Neuronal stem cell (in vitro differentiated cells): Measurements from ENCODE around the gene CADPS.

ENCODE experiments used
- DNase-seq: peaks from one replicate; pipeline ENCODE4 v3.0.0-alpha.2; 2013; ENCODE audit warnings: low spot score
- H2AFZ ChIP-seq: one replicate; pipeline ENCODE4 v1.6.1; 2013; ENCODE audit warnings: mild to moderate bottlenecking, low read length, inconsistent platforms
- H2AK5ac ChIP-seq: 2 replicates; pipeline ENCODE4 v1.6.1; 2013; ENCODE audit warnings: low read depth, mild to moderate bottlenecking, inconsistent platforms, low read length, moderate library complexity, mixed read lengths
- H2BK120ac ChIP-seq: 2 replicates; pipeline ENCODE4 v1.6.1; 2013; ENCODE audit warnings: low read depth, mild to moderate bottlenecking, inconsistent platforms, low read length, moderate library complexity, mixed read lengths
- H2BK12ac ChIP-seq: one replicate; pipeline ENCODE4 v1.6.1; 2013; ENCODE audit warnings: low read length, inconsistent platforms
- H2BK15ac ChIP-seq: 2 replicates; pipeline ENCODE4 v1.6.1; 2013; ENCODE audit warnings: mild to moderate bottlenecking, low read length, inconsistent platforms, mixed read lengths
- H2BK5ac ChIP-seq: one replicate; pipeline ENCODE4 v1.6.1; 2013; ENCODE audit warnings: inconsistent platforms, mild to moderate bottlenecking, low read length, moderate library complexity
- H3K14ac ChIP-seq: one replicate; pipeline ENCODE4 v1.6.1; 2013; ENCODE audit warnings: low read length, inconsistent platforms
- H3K18ac ChIP-seq: 2 replicates; pipeline ENCODE4 v1.6.1; 2013; ENCODE audit warnings: low read length, inconsistent platforms
- H3K23ac ChIP-seq: 2 replicates; pipeline ENCODE4 v1.6.1; 2013; ENCODE audit warnings: low read depth, mild to moderate bottlenecking, mixed read lengths, low read length, inconsistent platforms; ENCODE audit not compliant: poor library complexity
- H3K27ac ChIP-seq: replicated peaks from 3 replicates; pipeline ENCODE4 v1.5.1; 2013; ENCODE audit warnings: low read length, inconsistent platforms
- H3K27me3 ChIP-seq, 3 experiments: 2 replicates each; pipeline ENCODE4 v1.6.1; 2013; ENCODE audit warnings: low read length in 3 of 3, mild to moderate bottlenecking in 2 of 3, inconsistent platforms in 1 of 3, low read depth in 1 of 3, mixed read lengths in 1 of 3, moderate library complexity in 1 of 3; ENCODE audit not compliant: control insufficient read depth in 3 of 3, insufficient read depth in 3 of 3
- H3K36me3 ChIP-seq, 2 donors: replicated peaks in 1 of 2; 2 replicates each; pipeline ENCODE4 v1.6.1; 2013; ENCODE audit warnings: low read length in 2 of 2; ENCODE audit not compliant: control insufficient read depth in 2 of 2, insufficient read depth in 2 of 2
- H3K4ac ChIP-seq: 2 replicates; pipeline ENCODE4 v1.6.1; 2013; ENCODE audit warnings: inconsistent platforms, mild to moderate bottlenecking, low read length, moderate library complexity
- H3K4me1 ChIP-seq, 2 donors: 1 replicate in 1 of 2; 2 replicates in 1 of 2; pipeline ENCODE4 v1.6.1; 2013; ENCODE audit warnings: low read length in 2 of 2, low read depth in 1 of 2; ENCODE audit not compliant: control insufficient read depth in 2 of 2, insufficient read depth in 1 of 2
- H3K4me2 ChIP-seq: one replicate; pipeline ENCODE4 v1.6.1; 2013; ENCODE audit warnings: mild to moderate bottlenecking, low read length, inconsistent platforms; ENCODE audit not compliant: insufficient read depth, poor library complexity, severe bottlenecking
- H3K4me3 ChIP-seq, 2 donors: 2 replicates each; pipeline ENCODE4 v1.5.1; 2013; ENCODE audit warnings: low read length in 2 of 2, mild to moderate bottlenecking in 2 of 2, inconsistent platforms in 1 of 2, moderate library complexity in 1 of 2
- H3K79me1 ChIP-seq: one replicate; pipeline ENCODE4 v1.6.1; 2013; ENCODE audit warnings: low read depth, mild to moderate bottlenecking, inconsistent platforms, low read length, moderate library complexity
- H3K9ac ChIP-seq: one replicate; pipeline ENCODE4 v1.6.1; 2013; ENCODE audit warnings: mild to moderate bottlenecking, low read depth, low read length, inconsistent platforms; ENCODE audit not compliant: poor library complexity
- H3K9me3 ChIP-seq, 2 donors: replicated peaks in 1 of 2; 2 replicates each; pipeline versions ENCODE3 to v1.6.1; 2013; ENCODE audit warnings: low read length in 2 of 2, mild to moderate bottlenecking in 2 of 2, inconsistent platforms in 1 of 2, low read depth in 1 of 2, mixed read lengths in 1 of 2, moderate library complexity in 1 of 2; ENCODE audit not compliant: control insufficient read depth in 2 of 2, insufficient read depth in 1 of 2
- H4K8ac ChIP-seq: one replicate; pipeline ENCODE4 v1.6.1; 2013; ENCODE audit warnings: low read depth, mild to moderate bottlenecking, inconsistent platforms, low read length, moderate library complexity
- H4K91ac ChIP-seq: one replicate; pipeline ENCODE4 v1.6.1; 2013; ENCODE audit warnings: low read length, low read depth, mild to moderate bottlenecking, inconsistent platforms; ENCODE audit not compliant: poor library complexity
- WGBS, 2 donors: extraction: QIAGEN DNeasy Blood & Tissue Kit; methylation state at CpG; one replicate each; pipeline ENCODE4 v1.1.7; 2013; ENCODE audit warnings: missing lambda C conversion rate in 2 of 2, mixed read lengths in 1 of 2; ENCODE audit not compliant: insufficient read length in 2 of 2, insufficient replicate concordance in 1 of 2; ENCODE audit errors: extremely low coverage in 2 of 2; 5-methylcytosine and 5-hydroxymethylcytosine counted together

The CADPS gene

GRCh38 chr3:62557983-62558382, 317.2 kb downstream of the CADPS start:
- DNase-seq, result no peak
- Histone ChIP-seq H2BK5ac (no peak overlapping the region), H2AK5ac (no peak overlapping the region), H2BK15ac (no peak overlapping the region), H3K9ac (no peak overlapping the region), H3K27me3 (no peaks in the 10 kb centered on the region), H3K36me3 (no peaks in the 10 kb centered on the region), H3K27ac (no peak overlapping the region), H3K9me3 (no peaks in the 10 kb centered on the region), H2AFZ (no peak overlapping the region), H4K91ac (no peak overlapping the region), H3K23ac (no peak overlapping the region), H3K4me1 (peaks cover 0 to 2% of the 10 kb centered on the region in 2 donors), H4K8ac (no peak overlapping the region), H3K4me3 (no peak overlapping the region), H3K14ac (no peak overlapping the region), H3K79me1 (no peaks in the 10 kb centered on the region), H3K4me2 (no peak overlapping the region), H2BK12ac (no peak overlapping the region), H3K18ac (peak overlapping the region; percentile 1), H3K4ac (no peak overlapping the region), H2BK120ac (no peak overlapping the region)
- WGBS, 2 donors, result no CpG with 5 or more reads among the region's 5 CpGs

DNA sequence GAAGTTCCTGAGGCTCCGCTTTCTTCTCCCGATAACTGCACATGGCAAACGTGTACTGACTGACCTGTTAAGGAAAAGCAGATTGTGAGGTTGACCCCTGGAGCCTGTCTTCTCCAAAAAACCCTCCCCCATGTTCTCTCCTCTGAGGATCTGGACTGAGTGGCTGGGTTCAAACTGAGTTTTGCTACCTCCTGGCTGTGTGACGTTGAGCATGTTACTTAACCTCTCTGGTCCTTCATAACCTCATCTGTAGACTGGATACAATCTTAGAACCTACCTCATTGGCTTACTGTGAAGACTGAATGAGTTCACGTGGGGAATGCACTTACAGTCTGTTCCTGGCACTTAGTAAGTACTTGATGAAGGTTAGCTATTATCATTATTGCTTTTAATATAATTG, 317.8 kb downstream of the CADPS start:
- DNase-seq, result no peak
- Histone ChIP-seq H3K4me3 (no peak overlapping the region), H2BK12ac (no peak overlapping the region), H3K14ac (no peak overlapping the region), H3K18ac (no peak overlapping the region), H2BK5ac (no peak overlapping the region), H3K27me3 (no peaks in the 10 kb centered on the region), H3K9me3 (no peaks in the 10 kb centered on the region), H3K4me1 (peaks cover 0 to 2% of the 10 kb centered on the region in 2 donors), H4K8ac (no peak overlapping the region), H3K36me3 (no peaks in the 10 kb centered on the region), H4K91ac (no peak overlapping the region), H3K4me2 (no peak overlapping the region), H2AK5ac (no peak overlapping the region), H3K23ac (no peak overlapping the region), H2BK15ac (no peak overlapping the region), H3K27ac (no peak overlapping the region), H2BK120ac (no peak overlapping the region), H3K4ac (no peak overlapping the region), H3K79me1 (no peaks in the 10 kb centered on the region), H2AFZ (no peak overlapping the region), H3K9ac (no peak overlapping the region)
- no CpG with 5 or more reads among the region's 5 CpGs for WGBS, 2 donors

GRCh38 chr3:62556121-62556815, 318.9 kb downstream of the CADPS start:
- no peak overlapping the region for H3K18ac ChIP-seq
- H3K4me3 ChIP-seq, result no peak overlapping the region
- peaks cover 0 to 2% of the 10 kb centered on the region in 2 donors for H3K4me1 ChIP-seq
- no peak for DNase-seq
- H4K91ac ChIP-seq, result no peak overlapping the region
- no peak overlapping the region for H2BK15ac ChIP-seq
- H3K4me2 ChIP-seq, result no peak overlapping the region
- H3K36me3 ChIP-seq, result no peaks in the 10 kb centered on the region
- H3K9ac ChIP-seq, result no peak overlapping the region
- no peaks in the 10 kb centered on the region for H3K79me1 ChIP-seq
- no peaks in the 10 kb centered on the region for H3K9me3 ChIP-seq
- H2BK5ac ChIP-seq, result no peak overlapping the region
- no peak overlapping the region for H2BK120ac ChIP-seq
- H2AK5ac ChIP-seq, result no peak overlapping the region
- H2AFZ ChIP-seq, result no peak overlapping the region
- H3K27ac ChIP-seq, result no peak overlapping the region
- no peak overlapping the region for H3K23ac ChIP-seq
- no peaks in the 10 kb centered on the region for H3K27me3 ChIP-seq
- H3K4ac ChIP-seq, result no peak overlapping the region
- no peak overlapping the region for H4K8ac ChIP-seq
- no peak overlapping the region for H3K14ac ChIP-seq
- H2BK12ac ChIP-seq, result no peak overlapping the region
- WGBS, 2 donors, result no CpG with 5 or more reads among the region's 10 CpGs

GRCh38 chr3:62554264-62554799, 320.9 kb downstream of the CADPS start:
- Histone ChIP-seq H3K27me3 (peaks cover 0 to 3% (median 0%) of the 10 kb centered on the region in 3 experiments), H3K9ac (no peak overlapping the region), H3K4me1 (peaks cover 0 to 2% of the 10 kb centered on the region in 2 donors), H3K4ac (no peak overlapping the region), H2BK15ac (no peak overlapping the region), H3K36me3 (no peaks in the 10 kb centered on the region), H3K79me1 (no peaks in the 10 kb centered on the region), H3K4me2 (no peak overlapping the region), H3K4me3 (no peak overlapping the region), H2AK5ac (no peak overlapping the region), H3K14ac (no peak overlapping the region), H4K91ac (no peak overlapping the region), H3K9me3 (no peaks in the 10 kb centered on the region), H2BK5ac (no peak overlapping the region), H3K23ac (no peak overlapping the region), H2AFZ (no peak overlapping the region), H4K8ac (no peak overlapping the region), H3K18ac (no peak overlapping the region), H2BK120ac (no peak overlapping the region), H2BK12ac (no peak overlapping the region), H3K27ac (no peak overlapping the region)
- WGBS, 2 donors, result no CpG with 5 or more reads among the region's 3 CpGs
- no peak for DNase-seq
